Suppressor macrophage treated with lipopolysaccharide for 4 hours (primary cell): Measurements from ENCODE around the gene IL23A.
A peak's percentile ranks its signal among the peaks of the same experiment; 100 is the strongest.
"Not testable (repeated sequence)": the region's sequence is repeated elsewhere in the genome, so short reads cannot be mapped to it uniquely, and the experiment has no call there.

Source experiments
- DNase-seq: peaks from one replicate; pipeline ENCODE4 v3.0.0-alpha.2; 2020

The IL23A gene, protein sequence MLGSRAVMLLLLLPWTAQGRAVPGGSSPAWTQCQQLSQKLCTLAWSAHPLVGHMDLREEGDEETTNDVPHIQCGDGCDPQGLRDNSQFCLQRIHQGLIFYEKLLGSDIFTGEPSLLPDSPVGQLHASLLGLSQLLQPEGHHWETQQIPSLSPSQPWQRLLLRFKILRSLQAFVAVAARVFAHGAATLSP

DNA sequence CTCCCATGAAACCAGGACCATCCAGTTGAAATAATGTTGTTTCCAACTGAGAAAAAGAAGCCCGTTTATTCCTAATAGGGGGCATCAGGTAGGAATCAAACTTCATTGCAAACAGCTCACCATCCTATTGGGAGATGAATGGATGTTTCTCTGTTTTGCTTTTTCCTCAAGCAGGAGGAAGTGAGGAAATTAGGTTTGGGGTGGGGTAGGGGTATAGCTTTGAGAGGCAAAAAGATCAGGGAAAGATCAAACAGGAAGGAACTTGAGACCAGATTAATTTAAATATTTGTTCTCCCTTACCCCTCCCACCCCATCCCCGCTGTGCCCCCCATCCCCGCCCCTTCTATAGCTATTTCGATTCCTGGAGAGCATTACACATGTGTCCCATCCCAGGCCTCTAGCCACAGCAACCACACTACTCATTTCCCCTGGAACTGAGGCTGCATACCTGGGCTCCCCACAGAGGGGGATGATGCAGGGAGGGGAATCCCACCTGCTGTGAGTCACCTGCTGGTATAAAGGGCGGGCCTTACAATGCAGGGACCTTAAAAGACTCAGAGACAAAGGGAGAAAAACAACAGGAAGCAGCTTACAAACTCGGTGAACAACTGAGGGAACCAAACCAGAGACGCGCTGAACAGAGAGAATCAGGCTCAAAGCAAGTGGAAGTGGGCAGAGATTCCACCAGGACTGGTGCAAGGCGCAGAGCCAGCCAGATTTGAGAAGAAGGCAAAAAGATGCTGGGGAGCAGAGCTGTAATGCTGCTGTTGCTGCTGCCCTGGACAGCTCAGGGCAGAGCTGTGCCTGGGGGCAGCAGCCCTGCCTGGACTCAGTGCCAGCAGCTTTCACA, at the start of gene IL23A:
Gene IL23A (plus strand): TSS at position 577 of the 850 bp plus-strand sequence. CDS start 161 bp downstream, at position 738.
- peak; percentile 50 for DNase-seq

DNA sequence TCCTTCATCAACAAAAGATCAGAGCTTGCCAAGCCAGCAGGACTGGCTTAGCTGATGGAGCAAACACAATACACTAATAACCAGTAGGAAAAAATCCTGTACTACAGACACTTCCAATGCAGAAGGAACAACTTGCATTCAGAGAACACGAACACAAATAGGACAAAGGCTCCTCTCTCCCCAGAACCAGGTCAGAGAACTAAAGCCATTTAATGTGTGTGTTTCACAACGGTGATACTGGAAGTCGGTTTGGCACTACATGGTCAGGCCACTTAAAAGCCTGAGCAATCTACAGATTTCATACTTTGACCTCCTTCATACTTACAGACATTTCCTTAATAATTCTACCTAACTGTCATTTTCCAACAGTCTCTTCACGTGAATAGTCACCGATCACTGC, 44.9 kb upstream of the IL23A start:
- DNase-seq: no peak

DNA sequence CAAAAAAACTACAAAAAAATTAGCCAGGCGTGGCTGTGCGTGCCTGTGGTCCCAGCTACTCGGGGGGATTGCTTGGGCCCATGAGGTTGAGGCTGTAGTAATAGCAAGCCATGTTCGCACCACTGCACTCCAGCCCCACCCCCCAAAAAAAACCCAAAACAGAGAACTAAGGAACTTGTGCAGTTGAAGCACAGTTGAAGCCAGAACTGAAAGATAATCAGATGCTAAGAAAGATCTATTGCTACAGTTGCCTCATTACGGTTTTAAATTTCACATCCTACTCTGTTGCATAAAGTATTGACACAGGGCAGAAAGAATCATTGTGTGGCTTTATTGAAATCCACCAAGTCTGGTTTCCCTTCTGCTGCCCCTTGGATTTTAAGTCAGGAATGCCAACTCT, 42.4 kb upstream of the IL23A start:
- peak; percentile 45 for DNase-seq

DNA sequence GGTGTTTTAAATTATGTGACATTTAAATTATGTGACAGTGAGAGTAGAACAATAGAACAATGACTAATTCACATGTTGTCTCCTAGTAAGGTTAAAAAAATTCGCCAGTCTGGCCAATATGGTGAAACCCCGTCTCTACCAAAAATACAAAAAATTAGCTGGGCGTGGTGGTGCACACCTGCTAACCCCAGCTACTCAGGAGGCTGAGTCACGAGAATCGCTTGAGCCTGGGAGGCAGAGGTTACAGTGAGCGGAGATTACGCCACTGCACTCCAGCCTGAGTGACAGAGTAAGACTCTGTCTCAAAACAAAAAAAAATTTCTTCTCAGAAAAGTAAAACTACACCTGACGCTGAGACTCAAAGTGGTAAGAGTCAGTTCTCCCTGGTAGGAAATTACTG, 41.3 kb upstream of the IL23A start:
- no peak for DNase-seq

DNA sequence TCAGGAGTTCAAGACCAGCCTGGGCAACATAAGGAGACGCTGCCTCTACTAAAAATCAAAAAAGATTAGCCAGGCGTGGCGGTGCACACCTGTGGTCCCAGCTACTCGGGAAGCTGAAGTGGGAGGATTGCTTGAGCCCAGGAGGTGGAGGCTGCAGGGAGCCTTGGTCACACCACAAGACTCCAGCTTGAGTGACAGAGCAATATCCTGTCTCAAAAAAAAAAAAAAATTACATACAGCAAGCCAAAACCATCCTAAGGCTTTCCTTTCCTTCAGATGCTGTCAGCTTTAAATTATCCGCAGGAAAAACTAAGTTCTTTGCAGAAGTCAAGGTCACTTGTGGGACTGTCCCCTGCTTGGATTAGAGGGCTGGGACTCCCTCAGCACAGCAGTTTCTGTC, 39.9 kb upstream of the IL23A start:
- DNase-seq: no peak

DNA sequence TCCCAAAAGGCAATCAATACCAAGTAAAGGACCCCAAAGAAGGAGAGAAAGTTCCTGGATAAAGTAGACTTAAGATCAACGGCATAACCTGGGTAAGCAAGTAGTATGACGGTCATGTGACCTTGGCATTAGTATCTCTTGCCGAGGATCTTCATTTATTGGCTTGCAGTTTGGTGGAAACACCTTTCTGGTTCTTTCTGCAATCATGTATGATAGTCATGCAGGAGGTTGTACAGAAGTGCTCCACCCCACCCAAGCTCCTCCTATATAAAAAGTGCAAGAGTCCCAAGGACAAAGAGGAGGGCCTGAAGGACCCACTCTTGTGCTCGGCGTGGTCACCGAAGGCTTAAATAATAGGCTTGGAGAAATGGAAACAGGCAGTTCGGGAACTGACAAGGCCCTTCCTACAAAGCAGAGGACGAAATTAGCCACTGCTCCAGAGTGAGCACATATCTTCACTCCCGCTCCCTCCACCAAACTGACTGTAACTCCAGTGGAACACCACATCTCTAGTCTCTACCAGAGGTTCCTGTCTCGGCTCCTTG, 39.3 kb upstream of the IL23A start:
- DNase-seq: no peak

DNA sequence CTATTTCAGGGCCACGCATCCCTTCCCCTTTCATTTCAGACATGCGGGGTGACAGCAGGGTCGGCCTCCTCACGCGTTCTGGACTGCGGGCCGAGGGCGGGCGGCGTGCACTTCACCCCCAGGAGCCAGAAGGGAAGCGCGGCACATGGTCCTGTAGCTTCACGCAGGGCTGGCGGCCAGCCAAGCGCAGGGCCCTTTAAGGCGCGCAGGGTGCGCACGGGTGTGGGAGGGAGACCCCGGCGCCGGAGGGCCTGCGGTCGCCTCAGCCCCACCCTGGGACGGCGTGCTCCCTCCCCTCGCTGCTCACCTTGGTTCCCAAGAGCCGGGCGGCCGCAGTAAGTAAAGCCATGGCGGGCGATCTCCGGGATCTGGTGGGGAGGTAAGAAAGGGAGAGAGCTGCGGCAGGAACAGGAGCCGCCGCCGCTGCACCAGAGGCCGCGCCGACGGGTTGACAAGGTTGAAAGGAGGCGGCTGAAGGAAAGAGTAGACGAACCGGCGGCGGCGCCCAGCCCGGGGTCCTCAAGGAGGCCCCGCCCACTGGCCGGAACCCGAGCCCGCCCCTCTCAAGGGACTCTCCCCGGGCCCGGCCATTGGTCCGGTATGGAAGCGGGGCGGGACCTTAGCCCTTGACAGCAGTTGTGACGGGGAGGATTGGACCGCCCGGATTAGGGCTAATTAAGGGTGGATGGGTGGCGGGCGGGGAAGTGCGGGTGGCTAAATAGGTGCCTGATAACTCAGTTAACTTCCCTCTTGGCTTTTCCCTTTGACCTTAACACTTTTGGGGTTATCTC, 38.6 kb upstream of the IL23A start, which contains the start of gene CS:
Gene CS (minus strand): TSS at position 478 of the 791 bp plus-strand sequence. CDS start 129 bp downstream, at position 349.
- peak; percentile 100 for DNase-seq

DNA sequence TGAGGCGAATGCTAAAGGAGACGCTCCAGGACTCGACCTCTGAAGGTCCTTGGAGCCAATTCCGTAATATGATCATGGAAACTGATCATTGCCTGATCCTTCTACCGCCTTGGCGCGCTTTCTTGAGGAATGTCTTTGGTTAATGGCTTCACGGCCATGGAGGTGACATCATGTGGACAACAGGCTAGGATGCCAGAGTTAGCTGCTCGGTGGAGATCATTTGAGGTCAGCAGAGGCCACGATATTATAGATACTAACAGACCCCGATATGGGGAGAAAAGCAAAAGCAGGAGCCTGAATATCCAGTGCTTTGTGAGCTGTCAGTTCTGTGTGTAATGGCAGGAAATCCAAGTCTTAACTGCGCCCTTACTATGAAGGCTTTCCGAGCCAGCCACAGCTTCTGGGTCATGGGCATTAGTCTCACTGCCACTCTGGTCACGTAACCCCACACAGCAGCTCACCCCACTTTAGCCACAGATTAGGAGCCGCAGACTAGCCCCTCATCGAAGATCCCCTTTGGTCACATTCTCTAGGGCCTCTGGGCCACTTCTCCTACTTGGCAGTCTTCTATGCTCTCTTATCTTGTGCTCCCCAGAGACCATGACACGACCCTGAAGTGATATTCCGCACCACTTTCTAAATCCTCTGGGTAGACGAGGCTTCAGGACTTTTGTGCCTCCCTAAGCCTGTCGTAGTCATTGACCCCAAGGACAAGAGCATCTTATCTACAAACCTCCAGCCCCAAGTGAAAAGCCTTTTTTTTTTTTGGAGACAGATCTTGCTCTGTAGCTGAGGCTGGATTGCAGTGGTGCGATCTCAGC, 37.8 kb upstream of the IL23A start:
- no peak for DNase-seq

DNA sequence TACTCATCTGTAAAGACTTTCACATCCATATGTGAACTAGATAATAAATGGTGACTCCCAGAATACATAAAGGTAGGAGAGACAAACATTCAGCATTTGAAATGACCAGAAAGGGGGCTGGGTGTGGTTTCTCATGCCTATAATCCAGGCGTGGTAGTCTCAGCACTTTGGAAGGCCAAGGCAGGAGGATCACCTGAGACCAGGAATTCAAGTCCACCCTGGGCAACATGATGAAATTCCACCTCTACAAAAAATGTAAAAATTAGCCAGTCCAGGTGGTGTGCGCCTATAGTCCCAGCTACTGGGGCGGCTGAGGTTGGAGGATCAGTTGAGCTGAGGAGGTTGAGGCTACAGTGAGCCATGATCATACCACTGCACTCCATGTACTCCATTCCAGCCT, 34.4 kb upstream of the IL23A start:
- no peak for DNase-seq

DNA sequence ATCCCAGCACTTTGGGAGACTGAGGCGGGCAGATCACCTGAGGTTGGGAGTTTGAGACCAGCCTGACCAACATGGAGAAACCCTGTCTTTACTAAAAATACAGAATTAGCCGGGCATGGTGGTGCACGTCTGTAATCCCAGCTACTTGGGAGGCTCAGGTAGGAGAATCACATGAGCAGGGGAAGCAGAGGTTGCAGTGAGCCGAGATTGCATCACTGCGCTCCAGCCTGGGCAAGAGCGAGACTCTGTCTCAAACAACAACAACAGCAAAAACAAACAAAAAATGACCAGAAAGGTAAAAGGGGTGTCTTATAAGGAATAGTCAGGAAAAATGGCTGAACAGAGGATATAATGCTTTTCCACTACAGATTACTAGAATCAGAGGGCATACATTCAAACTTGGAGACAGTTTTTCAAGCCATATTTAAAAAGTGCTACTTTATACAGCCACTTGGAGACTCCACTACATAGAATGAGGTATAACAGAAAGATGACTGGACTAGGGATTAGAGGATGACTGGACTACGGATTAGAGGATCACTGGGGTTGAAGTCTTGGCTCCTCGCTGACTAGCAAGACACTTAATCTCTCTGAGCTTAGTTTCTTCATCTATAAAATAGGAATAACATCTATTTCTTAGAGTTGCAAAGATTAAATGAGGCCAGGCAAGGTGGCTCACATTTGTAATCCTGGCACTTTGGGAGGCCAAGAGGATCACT, 33.7 kb upstream of the IL23A start:
- DNase-seq: no peak

DNA sequence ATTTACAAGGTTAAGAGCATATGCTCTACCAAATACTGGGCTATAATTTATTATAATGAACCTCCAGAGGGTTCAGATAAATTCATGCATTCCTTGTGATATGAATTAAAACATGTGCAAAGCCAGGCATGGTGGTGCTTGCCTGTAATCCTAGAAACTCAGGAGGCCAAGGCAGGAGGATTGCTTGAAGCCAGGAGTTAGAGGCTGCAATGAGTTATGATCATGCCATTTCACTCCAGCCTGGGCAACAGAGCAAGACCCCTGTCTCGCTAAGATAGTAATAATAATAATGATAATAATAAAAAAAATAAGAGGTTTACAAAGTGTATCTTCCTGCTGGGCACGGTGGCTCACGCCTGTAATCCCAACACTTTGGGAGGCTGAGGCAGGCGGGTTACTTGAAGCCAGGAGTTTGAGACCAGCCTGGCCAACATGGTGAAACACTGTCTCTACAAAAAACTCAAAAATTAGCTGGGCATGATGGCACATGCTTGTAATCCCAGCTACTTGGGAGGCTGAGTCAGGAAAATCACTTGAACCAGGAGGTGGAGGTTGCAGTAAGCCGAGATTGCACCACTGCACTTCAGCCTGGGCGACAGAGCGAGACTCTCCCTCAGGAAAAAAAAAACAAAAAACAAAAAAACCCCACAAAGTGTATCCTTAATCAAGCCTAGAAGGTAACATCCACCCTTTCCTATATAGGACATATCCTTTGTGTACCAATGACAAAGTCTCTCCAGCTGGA, 31.3 kb upstream of the IL23A start:
- no peak for DNase-seq

DNA sequence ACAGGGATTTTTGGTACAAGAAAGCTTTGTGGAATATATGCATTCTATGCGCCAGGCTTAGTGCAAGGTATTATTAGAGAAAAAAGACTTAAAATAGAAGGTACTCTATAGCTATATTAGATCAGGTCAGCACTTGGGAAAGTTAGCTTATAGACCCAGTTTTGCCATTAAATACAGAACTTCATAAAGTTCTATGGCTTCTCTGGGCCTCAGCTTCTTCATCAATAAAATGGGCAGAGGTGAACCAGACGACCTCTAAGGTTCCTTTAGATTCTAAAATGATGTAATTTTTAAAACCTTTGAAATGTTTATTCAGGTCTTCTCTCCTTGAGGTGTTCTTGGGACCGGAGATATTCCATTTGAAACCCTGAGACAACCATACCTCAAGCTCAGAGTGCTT, 30.0 kb upstream of the IL23A start:
- no peak for DNase-seq

DNA sequence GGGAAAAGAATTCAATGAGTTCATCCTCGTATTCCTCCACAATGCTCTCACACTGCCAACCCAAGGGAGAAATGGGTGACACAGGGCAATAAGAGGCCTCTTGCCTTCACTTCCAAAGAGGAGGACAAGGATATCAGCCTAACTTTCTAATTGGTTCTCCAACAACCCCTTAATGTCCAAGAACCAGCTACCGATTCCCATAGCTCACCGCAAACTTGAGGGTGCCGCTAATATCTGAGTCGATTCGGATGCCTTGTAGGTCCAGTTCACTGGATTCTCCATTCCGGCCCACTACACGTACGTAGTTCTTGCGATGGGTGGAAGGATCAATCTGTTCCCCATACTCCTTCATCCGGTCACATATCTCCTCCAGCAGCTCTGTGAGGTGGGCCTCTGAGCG, 27.7 kb upstream of the IL23A start:
- no peak for DNase-seq

DNA sequence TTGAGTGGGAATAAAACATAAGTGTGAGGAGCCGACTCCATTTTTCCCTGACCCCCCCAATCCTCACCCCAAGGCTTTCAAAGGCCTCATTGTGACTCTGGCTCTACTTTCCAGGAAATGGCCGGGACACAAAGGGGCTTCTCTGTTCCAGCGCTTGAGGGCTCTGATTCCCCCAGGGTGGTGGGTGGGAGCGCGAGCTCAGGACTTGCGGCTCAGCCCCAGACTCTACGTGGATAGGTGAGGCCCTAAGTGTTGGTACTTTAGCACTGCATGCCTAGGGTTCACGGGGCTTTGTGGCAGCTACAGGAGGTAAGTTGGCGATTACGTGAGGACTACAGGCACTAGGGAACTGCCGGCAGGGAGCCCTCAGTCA, 23.4 kb upstream of the IL23A start:
- no peak for DNase-seq

DNA sequence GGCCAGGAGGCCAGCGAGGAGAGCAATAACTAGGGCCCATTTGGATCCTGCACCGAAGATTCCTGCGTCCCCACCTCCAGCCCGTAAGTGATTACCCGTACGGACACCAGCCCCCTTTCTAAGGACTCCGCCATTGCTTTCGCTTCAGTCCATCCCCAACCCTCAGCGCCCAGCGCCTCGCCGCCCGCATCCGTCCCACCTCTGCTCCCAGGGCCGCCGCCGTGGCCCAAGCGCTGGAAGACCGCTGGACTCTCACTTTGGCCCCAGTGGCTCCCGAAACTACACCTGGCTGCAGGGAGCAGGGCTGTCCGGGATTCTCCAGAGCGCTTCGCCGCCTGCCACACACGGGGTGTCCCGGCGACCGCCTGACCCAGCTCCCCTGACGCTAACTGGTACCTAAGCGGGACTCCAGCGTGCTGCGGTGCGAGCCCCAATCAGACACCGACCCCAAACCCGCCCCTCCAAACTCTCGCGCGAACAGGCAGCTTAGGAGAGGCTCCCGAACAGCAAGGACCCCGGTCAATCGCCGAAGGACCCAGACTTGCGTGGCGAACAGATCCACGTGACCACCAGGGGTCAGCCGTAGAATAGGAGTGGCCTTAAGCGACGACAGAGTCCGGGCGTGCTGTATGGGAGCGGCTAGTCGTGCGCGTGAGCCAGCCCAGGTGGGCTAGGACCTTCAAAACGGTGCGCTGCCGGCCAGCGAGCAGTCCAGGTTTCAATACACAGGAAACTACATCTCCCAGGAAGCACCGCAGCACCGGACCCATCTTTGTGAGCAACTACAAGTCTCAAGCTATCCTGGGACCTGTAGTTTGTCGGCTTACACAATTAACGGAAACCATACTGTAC, 22.8 kb upstream of the IL23A start, which contains the start of gene CNPY2:
Gene CNPY2 (minus strand): TSS at position 367 of the 852 bp plus-strand sequence. CDS start 771 bp downstream, outside the sequence.
- peak; percentile 96 for DNase-seq

DNA sequence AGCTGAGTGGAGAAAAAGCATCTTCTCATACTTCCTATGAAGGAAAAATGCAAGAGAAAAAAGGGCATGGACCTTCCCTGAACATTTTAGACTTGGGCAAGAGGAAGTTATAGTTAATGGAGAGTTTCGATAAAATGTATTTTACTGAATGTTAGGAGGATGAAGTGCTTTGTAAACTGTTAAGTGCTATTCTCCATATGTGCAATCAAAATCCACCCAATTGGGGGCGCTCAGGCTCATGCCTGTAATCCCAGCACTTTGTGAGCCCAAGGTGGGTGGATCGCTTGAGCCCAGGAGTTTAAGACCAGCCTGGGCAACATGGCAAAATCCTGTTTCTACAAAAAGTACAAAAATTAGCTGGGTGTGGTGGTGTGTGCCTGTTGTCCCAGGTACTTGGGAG, 21.0 kb upstream of the IL23A start:
- DNase-seq: no peak

DNA sequence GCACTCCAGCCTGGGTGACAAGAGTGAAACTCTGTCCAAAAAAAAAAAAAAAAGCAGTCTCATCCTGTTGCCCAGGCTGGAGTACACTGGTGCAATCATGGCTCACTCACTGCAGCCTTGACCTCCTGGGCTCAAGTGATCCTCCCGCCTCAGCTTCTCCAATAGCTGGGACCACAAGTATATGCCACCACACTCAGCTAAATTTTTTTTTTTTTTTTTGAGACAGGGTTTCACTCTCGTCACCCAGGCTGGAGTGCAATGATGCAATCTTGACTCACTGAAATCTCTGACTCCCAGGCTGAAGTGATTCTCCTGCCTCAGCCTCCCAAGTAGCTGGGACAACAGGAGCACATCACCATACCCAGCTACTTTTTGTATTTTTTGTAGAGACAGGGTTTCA, 17.7 kb upstream of the IL23A start:
- DNase-seq: peak; percentile 84

DNA sequence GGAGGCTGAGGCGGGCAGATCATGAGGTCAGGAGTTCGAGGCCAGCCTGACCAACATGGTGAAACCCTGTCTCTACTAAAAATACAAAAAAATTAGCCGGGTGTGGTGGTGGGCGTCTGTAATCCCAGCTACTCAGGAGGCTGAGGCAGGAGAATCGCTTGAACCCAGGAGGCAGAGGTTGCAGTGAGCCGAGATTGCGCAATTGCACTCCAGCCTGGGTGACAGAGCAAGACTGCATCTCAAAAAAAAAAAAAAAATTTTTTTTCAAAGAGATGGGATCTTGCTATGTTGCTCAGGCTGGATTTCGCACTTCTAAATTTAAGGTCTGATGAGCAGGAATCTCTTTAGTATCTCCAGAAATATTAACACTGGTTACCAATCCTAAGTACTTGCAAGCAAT, 17.1 kb upstream of the IL23A start:
- not testable (repeated sequence) for DNase-seq

DNA sequence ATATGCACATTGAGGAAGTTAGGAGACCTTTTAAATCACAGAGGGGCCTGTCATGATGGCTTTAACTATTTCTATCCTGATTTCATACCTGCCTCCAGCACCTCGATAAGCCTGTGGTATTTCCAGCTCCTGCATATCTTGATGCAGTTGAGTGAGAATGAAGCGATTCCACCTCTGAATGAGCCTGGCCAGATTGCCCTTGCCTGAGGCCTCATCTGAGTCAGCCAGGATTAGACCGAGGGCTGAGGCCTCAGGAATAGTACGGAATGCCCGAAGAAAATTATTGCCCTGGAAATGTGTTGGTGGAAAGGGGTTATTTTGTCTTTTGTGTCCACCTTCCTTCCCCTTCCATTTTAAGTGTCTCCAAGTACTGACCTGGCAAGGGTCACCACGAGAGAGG, 14.5 kb upstream of the IL23A start:
- DNase-seq: no peak

DNA sequence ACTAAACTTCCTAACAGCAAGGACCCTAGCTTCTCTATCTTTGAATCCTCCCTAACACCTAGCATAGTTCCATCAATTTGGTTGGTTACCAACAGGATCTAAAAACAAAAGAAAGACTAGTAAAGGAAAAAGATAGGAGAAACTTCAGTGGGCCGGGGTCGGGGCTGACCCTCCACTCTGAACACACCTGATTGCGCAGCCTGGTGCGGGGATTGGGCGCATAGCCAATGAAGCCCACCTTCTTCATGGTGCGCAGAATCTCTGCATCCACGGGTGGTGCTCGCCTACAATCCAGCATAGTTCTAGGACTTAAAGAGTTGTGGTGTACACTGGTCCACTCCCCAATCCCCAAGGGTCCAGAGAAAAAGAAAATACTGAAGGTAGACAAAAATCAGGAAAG, 12.6 kb upstream of the IL23A start:
- no peak for DNase-seq
